AG04449 (cell line): Measurements from ENCODE around the gene KCNQ1OT1.

ENCODE experiments used
- CTCF ChIA-PET: fragments of 350-600 bp; formaldehyde crosslinking; extraction: SDS; loops from one replicate; lab custom pipeline; 2021; ENCODE audit warnings: antibody characterized with exemption; lab: Yijun Ruan, JAX
- POLR2A ChIA-PET: fragments of 400-600, 350-600 bp; formaldehyde crosslinking; extraction: SDS; loops from one replicate; lab custom pipeline; 2020; ENCODE audit warnings: antibody characterized with exemption, inconsistent platforms; lab: Yijun Ruan, JAX
- DNase-seq: peaks from one replicate; pipeline ENCODE4 v3.0.0-alpha.2; 2010; ENCODE audit warnings: low read depth, low spot score
- H3K4me3 ChIP-seq: 2 replicates; pipeline ENCODE4 v1.5.1; 2011; ENCODE audit warnings: low read depth, mild to moderate bottlenecking, control low read depth, low read length
- CTCF ChIP-seq: IDR thresholded peaks from one replicate; pipeline ENCODE4 v1.5.1; 2011; ENCODE audit warnings: mild to moderate bottlenecking, moderate library complexity, low read length, control low read depth, inconsistent platforms; ENCODE audit not compliant: insufficient read depth; ENCODE audit errors: missing control alignments

Gene KCNQ1OT1

DNA sequence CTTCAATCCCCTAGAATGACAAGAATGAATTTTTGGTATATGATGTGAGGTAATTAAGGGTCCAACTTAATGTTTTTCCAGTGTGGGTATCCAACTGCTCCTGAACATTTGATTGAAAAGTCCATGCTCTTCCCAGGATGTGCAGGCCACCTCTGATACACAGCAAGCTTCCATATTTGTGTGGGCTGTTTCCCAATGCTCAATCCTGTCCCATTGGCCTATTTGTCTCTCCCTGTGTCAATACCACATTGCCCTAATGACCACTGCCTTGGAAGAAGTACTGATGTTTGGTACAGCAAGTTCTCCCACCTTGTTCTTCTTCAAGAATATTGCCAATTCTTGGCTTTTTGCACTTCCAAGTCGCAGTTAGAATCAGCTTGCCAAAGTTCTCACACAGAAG lies 42.9 kb downstream of the KCNQ1OT1 start:
- ChIA-PET POLR2A (no interaction called here), CTCF (interaction anchor here (1.7 kb wide), 1 partner anchor 231 kb away, joined by 4 read pairs; no protein-coding TSS in a partner anchor)
- no peak for DNase-seq
- no peak for TF ChIP-seq CTCF
- H3K4me3 ChIP-seq = no peak overlapping the region

- POLR2A ChIA-PET = no interaction called here
- no peak for TF ChIP-seq CTCF
- no peak overlapping the region for H3K4me3 ChIP-seq
- no peak for DNase-seq
- CTCF ChIA-PET = interaction anchor here (1.7 kb wide), 1 partner anchor 232 kb away, joined by 4 read pairs; no protein-coding TSS in a partner anchor
Measured at GRCh38 chr11:2655834-2656622, 43.8 kb downstream of the KCNQ1OT1 start.

DNA sequence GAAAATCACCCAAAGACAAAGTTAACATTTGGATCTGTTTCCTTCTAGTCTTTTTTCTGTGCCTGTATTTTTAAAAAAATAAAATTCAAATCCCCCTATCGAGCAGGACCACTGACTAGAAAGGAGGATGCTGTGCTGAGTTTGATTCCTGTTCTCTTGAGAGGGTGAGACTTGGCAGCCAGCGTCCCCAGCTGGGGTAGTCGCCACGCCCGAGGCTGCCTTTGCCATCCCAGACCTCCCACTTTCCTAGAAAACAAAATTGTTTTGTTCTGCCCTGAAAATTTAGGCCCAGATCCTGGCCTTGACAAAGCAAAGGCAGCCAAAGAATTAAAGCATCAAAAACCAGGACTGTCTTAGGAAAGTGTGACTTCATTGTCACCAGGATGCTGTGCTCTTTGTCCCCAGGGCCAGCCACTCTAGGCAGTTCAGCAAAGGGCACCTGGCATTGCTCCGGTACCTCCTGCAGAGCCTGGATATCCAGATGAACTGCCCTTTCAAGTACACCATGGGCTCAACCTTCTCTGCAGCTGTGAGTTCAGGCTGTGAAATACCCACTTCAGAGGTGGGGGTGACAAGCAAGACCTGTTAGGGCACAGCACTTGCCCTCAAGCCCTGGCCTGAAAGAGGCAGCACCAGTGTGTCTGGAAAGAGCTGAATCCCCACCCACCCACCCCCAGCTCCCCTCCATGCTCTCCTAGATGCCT lies 44.6 kb downstream of the KCNQ1OT1 start:
- CTCF ChIA-PET = no interaction called here
- POLR2A ChIA-PET = no interaction called here
- TF ChIP-seq CTCF = no peak
- H3K4me3 ChIP-seq = no peak overlapping the region
- DNase-seq = no peak

DNA sequence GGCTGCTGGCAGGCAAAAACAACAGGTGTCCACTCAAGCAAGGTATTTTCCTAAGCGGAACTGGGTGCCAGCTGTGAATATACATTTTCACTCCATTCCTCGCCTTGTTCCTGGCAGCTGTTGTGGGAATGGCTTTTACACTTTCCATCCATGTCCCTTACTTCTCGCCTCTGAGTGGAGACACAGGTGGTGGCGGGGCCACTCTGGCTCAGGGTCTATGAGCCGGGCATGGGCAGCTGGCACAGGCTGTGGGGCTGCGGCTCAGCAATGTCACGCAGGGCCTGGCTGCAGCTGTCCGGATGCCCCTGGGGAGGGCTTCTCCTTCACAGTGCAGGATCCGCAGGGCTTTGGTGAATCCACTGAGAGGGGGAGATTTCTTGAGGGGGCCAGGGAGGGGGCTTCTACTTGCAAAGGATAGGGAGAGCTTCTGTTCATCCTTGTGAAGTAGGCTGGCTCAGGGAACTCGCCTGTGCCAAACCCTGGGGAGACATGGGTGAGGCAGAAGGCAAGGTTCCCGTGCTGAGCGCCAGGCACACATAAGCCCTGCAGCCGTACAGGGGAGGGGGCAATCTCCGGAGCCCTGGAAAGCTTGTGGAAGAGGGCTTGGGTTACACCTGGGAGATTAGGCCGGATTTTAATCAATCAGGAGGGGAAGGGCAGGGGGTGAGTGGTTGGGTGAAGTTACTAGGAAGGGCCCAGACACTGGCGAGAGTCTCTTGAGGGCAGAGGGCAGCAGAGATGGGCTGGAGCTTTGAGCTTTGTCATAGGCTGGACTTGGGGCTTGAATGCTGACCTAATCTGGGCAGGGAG lies 45.7 kb downstream of the KCNQ1OT1 start:
- DNase-seq = no peak

DNA sequence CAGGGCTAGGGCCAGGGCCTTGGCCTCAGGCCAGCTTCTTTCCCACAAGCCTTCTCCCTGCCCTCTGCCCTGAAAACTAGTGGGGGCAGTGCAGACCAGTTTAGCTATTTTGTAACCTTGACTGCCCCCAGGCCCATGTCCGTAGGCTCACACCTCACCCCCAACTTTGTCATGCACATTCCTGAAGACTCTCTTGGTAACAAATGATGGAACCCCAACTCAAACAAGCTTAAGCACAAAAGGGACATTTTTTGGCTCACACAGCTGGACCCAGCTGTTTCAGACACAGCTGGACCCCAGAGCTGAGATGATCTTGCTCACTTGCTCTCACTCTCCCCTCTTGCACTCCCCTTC lies 46.6 kb downstream of the KCNQ1OT1 start:
- CTCF ChIA-PET = interaction anchor here (2.4 kb wide), 1 partner anchor 235 kb away, joined by 9 read pairs; no protein-coding TSS in a partner anchor

More for the DNA sequence above, 45.7 kb downstream of the KCNQ1OT1 start:
- no peak overlapping the region for H3K4me3 ChIP-seq
- ChIA-PET POLR2A (no interaction called here), CTCF (interaction anchor here (1.0 to 2.4 kb wide), 2 partner anchors 234 to 236 kb away, joined by 3 to 9 read pairs; no protein-coding TSS in a partner anchor)
- no peak for TF ChIP-seq CTCF

More for the DNA sequence above, 46.6 kb downstream of the KCNQ1OT1 start:
- no peak for DNase-seq
- POLR2A ChIA-PET = no interaction called here
- no peak overlapping the region for H3K4me3 ChIP-seq
- no peak for TF ChIP-seq CTCF
